HG03521 (cell line): ENCODE measurements around the gene EBP.
"Not testable (repeated sequence)": the region's sequence is repeated elsewhere in the genome, so short reads cannot be mapped to it uniquely, and the experiment has no call there.

Experiments used
- ATAC-seq: cut with Tn5 transposase; IDR thresholded peaks from one replicate; pipeline ENCODE4 v1.9.1; 2021; ENCODE audit warnings: mild to moderate bottlenecking, moderate library complexity; ENCODE audit not compliant: unreplicated experiment

Gene EBP

DNA sequence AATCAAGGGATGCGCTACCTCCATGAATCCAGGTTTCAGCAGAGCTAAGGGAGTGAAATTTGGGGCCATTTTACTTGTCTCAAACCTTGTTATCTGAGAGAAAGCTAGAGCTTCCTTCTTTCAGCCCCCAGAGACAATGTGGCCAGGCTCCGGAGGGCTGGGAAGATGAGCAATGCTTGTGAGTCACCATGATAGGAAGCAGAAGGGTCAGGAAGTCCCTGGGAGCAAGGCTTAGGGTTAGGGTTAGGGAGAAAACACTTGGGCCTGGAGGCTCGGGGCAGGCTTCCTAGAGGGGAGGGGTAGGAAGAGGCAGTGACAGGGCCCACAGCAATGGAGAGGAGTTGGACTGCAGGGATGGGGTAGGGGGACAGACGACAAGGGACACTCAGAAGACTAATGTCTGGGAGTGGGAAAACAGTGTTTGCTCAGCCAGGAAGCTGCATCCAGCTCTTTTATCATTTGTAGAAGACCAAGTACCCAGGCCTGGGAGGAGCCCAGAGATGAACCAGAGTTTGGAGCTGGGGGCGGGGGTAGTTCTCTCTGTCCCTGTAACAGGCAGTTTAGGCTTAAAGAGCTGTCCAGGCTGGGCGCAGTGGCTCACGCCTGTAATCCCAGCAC is 29.2 kb upstream of the EBP start:
- no peak for ATAC-seq

DNA sequence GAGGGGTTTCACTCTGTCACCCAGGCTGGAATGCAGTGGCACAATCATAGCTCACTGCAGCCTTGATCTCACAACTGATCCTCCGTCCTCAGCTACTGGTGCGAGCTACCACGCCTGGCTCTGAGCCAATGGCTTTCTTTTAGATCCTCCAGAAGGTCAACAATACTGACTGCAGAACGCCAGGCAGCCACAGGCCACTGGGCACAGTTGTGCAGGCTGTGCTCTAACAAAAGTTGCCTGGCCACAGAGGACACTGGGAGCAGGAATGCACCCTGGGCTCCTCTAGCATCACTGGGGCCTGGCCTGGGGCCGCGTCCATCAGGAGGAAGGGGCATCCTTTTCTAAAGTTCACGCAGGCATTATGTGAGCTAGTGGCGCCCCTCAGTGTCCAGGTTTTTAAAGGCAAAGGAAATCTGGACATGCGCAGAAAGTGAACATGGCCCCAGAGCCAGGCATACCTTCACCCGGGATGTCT is 27.7 kb upstream of the EBP start:
- no peak for ATAC-seq

DNA sequence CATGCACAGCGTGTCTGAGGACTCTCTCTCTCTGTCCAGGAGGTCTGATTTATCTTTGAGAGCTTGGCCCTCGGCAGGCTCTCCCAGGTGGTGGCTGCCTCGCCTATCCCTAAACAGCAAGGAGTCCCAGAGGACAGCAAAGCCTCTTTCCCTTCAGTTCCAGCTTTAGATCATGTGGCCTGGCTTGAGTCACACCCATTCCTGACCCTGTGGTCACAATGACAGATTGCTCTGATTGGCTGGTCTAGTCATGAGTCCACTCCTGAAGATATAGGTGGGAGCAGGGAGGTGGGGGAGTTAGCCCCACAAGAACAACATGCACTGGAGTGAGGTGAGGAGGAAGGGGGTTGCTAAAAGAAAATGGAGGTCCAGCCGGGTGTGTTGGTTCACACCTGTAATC is 24.9 kb upstream of the EBP start:
- no peak for ATAC-seq

DNA sequence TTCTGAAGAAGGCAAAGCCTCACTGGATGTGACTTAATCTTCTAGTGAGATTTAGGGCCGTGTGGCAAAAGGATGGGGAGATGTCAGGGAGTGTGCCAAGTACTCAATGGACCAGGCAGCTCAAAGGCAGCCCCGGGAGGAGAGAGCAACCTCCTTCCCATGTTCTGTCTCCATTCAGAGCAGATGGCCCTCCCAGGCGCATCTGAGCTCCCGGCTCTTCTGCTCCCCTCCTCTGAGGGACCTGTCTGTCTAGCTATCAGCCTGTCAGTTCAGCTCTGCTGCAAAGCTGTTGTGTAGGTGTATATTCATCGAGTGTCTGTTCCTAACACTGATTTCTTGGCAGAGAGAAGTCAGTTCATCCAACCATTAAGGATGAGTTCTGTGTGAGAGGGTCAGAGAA is 23.7 kb upstream of the EBP start:
- no peak for ATAC-seq

DNA sequence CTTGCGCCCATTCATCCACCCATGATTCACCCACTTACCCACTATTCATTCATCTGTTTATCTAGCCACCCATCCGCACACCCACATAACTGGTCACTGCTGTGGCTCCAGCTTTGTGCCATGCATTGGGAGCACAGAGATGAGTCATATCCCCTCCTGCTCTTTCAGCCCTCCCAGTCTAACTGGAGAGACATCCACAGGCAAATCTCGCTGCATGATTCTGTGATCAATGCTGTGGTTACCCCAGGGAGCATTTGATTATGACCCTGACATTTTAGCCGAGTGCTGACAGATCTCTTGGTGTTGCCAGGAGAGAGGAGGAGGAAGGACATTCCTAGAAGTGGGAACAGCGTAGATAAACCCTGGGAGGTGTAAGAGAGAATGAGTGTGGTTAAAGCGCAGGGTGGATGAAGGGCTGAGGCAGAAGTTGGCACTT is 23.2 kb upstream of the EBP start:
- no peak for ATAC-seq

DNA sequence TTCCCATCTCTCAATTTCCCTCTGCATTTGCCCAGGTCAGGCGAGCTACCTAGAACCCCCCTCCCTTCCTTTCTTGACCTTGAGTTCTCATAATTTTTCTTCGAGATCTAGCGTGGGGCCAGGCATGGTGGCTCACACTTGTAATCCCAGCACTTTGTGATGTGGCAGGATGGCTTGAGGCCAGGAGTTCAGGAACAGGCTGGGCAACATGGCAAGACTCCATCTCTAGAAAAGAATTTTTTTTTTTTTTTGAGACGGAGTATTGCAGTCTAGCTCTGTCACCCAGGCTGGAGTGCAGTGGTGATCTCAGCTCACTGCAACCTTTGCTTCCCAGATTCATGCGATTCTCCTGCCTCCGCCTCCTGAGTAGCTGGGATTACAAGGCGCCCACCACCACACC is 17.3 kb upstream of the EBP start:
- ATAC-seq = no peak

DNA sequence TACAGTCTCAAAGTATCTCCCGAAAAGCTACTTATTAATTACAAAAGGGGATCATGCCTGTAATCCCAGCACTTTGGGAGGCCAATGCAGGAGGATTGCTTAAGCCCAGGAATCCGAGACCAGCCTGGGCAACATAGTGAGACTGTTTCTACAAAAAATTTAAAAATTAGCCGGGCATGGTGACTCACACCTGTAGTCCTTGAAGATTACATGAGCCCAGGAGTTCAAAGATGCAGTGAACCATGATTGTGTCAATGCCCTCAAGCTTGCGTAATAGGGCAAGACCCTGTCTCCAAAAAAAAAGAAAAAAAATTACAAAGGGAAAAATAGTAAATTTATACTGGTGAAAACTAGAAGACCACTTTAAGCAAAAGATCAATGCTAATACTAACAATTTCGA is 16.1 kb upstream of the EBP start:
- no peak for ATAC-seq

DNA sequence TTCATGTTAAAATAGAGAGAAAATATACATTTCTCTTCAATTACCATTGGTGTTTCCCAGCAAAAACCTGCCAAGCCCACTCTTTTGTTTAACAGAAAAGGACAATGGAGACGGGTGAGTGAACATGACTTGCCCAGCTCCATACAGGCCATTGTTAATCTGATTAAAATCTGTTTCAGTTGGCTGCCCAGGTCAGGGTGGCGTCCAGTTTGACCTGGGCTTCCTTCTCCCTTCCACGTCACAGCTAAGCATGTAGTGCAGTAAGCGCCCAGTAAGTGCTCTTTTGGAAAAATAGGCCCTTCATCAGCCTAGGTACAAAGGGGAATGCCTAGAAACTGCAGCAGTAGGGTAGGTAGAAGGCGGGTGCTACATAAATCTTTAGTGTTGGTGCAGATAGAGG is 14.4 kb upstream of the EBP start:
- ATAC-seq = no peak

DNA sequence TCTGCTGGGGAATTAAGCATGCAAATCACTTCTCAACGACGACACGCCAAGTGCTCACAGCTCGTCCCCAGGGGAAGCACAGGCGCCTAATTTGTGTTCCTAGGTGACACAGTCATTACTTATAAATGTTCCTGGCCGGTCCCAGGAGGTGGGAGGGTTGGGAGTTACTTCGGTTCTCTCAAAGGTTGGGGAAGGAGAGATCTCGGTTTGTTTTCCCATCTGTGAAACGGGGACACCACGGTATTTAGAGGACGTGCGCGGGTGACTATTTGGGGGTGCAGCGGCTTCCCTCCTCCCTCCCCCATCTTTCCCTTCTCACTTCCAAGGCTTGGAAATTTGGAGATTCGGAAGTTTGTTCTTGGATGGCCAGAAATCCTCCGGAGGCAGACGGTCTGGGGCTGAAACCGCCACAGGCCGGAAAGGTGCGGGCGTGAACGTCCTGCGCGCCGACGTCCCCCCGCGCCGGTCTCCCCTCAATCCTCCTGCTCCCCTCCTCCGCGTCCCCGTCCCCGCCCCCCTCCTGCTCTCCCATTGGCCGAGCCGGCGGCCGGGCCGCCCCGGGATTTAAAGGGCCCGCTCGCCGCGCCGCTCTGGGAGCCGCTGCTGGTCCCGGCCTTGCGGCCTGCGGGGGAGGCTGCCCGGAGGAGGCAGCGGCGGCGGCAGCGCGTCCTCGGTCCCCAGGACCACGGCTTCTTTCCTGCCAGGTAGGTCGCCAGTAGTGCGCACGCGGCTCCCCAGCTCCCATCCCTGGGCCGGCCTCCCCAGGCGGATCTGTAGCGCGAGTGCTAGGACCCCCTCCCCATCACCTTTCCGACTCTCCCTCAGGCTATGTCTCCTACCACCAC is 13.0 kb upstream of the EBP start, which contains the start of gene PORCN:
TSS of gene PORCN (plus strand) at position 593 of the 845 bp plus-strand sequence. CDS start 829 bp downstream, outside the sequence.
- ATAC-seq = peak; percentile 85

DNA sequence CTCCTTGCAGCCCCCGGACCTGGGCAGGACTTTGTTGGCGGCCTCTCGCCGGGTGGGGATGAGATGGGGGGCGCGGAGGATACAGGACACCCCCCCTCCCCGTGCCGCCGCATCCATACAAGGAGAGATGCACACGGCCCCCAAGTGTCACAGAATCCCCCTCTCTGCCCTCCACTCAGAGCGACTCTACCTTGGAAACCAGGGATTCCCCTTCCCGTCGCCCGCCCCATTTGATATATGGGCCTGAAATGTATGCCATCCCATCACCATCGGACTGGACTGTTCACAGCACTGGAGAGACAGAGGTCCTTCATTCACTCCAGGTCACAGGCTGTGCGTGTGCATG is 12.4 kb upstream of the EBP start:
- ATAC-seq = peak; percentile 15

DNA sequence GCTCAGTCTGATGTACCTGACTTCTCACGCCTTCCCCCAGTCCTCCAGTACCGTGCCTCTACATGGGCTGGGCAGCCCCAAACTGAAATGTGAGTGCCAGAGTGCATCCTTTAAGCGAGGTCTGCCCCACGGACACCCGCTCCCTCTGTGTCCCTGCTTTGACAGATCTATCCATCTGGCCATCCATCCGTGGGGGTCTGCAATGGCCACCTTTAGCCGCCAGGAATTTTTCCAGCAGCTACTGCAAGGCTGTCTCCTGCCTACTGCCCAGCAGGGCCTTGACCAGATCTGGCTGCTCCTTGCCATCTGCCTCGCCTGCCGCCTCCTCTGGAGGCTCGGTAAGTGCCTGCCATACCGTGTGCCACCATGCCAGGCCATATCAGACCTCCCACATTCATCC is 12.0 kb upstream of the EBP start:
- no peak for ATAC-seq

DNA sequence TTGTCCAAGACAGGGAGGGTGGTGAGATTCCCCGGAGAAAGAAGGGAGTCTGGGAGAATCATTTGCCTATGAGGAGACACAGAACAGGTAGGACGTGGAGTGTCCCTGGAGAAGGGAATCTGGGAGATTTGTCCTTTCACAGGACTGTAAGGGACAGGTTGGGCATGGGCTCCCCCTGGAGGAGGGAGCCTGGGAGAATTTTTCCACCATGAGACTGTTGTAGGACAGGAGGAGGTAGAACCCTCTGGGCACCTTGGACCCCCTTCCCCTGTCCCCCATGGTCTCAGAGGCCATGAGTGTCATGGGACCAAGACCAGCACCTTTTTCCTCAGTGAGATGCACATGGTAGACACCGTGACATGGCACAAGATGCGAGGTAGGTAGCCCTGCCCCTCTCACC is 10.0 kb upstream of the EBP start:
- ATAC-seq = no peak

DNA sequence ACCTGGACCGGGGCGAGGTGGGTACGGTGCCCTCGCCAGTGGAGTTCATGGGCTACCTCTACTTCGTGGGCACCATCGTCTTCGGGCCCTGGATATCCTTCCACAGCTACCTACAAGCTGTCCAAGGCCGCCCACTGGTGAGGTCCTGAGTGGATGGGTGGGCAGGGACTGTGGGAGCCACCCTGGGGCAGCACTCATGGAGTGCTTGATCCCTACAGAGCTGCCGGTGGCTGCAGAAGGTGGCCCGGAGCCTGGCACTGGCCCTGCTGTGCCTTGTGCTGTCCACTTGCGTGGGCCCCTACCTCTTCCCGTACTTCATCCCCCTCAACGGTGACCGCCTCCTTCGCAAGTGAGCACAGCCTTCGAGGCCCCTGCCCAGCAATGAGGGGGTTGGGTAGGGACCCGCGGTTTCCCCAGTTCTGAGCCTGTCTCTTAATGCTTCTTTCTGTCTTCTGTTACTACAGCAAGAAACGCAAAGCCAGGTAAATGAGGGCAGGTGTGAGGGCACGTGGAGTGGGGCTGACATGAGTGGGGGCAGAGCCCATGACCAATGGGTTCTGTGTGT is 9.2 kb upstream of the EBP start:
- ATAC-seq = no peak

DNA sequence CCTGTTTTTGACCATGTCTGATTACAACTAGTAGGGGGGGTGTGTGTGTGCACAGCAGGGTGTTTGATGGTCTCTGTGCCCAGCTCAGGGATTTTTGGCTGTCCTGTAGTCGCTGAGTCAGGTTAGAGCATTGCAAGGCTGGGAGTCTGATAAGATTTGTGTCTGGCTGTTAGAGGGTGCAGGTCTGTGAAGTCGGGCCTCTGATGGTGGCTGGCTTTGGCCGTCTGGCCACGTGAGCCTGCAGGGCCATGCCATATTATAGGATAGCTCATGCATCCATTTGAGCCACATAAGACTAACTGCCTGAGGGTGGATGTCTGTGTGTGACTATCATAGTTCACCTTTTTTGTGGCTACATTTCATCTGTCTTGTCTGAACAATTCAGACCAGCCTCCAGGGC is 7.9 kb upstream of the EBP start:
- ATAC-seq = no peak

DNA sequence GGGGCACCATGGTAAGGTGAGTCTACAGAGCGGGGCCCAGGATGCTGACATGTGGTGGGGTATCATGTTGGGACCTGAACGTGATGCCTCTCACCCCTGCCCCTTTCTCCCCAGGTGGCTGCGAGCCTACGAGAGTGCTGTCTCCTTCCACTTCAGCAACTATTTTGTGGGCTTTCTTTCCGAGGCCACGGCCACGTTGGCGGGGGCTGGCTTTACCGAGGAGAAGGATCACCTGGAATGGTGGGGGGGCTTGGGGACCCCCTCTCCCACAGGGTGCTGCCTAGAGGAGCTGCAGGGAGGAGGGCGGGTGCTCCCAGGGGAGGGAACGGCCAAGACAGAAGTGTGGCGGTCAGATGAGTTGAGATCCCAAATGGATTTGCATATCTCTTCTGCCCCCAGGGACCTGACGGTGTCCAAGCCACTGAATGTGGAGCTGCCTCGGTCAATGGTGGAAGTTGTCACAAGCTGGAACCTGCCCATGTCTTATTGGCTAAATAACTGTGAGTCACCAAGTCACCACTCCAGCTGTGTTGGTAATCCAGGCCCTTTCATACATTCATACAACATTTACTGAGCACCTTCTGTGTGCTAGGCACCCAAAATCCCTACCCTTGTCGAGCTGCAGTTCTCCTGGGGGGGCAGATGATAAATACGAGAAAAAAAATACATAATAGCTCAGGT is 7.3 kb upstream of the EBP start:
- ATAC-seq = no peak

DNA sequence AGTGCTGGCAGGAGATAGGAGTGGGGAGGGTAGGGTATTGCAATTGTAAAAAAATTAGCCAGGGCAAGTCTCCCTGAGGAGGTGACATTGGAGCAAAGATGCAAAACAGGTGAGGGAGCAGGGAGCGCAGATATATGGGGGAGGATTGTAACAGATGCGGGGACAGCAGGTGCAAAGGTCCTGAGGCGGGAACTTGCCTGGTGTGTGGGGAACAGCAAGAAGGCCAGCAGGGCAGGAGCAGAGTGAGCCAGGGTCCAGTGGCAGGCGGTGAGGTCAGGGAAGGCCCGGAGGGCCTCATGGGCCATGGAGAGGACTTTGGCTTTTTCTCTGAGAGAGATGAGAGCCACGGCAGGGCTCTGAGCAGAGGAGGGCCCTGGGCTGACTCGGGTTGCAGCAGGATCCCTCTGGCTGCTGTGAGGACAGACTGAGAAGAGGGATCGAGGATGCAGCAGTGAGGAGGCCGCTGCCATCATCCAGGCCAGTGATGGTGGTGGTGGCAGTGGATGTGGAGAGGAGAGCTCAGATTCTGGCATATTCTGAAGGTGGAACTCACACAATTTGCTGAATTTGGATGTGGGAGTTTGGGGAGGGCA is 6.6 kb upstream of the EBP start:
- ATAC-seq = no peak

DNA sequence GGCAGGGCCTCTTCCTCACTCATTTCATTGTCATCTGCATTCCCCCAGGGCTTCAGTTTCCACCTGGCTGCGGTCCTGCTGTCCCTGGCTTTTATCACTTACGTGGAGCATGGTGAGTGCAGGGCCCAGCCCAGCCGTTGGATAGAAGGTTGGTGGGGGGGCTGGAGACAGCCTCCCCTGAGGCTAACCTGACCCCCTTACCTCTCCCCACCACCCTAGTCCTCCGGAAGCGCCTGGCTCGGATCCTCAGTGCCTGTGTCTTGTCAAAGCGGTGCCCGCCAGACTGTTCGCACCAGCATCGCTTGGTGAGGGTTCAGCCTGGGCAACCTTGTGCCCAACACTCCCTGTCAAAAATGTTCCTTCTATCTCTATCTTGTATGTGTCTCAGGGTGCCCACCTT is 5.8 kb upstream of the EBP start:
- ATAC-seq = no peak

DNA sequence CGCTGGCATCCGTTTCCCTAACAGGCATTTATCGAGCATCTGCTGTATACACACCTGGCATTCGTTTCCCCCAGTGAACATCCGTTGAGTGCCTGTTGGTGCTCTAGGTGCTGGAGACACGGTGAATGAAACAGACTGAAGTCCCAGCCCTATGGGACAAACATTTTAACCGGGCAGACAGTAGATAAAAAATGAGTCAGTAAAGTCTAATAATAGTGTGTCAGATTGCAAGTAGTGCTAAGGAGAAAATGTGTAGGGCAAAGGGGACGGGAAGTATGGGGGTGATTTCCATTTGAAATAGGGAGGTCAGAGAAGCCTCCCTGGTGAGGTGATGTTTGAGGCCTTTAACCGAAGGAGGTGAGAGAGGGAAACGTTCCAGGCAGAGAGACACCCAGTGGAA is 5.3 kb upstream of the EBP start:
- no peak for ATAC-seq

DNA sequence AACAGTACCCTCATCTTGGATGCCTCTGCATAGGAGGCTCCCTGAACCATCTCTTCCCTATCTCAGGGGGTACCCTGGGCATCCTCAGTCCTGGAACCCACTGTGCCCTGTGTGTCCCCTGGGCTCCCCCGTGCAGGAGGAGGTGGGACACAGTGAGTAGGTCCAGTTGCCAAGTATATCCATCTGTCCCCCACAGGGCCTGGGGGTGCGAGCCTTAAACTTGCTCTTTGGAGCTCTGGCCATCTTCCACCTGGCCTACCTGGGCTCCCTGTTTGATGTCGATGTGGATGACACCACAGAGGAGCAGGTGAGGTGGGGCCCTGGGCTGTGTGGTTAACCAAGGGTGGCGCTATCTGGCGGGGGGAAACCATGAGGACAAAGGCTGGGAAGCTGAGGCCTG is 4.6 kb upstream of the EBP start:
- no peak for ATAC-seq

DNA sequence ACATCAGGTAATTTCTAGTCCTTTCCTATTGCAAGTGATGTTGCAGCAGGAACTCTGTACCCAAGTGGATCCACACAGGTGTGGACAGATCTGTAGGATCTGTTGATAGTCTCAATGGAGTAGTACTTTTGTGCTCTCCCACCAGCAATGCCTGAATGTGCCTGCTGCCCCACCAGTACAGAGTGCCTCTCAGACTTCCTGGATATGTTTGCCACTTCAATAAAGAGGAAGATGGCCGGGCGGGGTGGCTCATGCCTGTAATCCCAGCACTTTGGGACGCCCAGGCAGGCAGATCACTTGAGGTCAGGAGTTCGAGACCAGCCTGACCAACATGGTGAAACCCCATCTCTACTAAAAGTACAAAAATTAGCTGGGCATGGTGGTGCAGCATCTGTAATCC is 2.1 kb upstream of the EBP start:
- ATAC-seq = not testable (repeated sequence)

DNA sequence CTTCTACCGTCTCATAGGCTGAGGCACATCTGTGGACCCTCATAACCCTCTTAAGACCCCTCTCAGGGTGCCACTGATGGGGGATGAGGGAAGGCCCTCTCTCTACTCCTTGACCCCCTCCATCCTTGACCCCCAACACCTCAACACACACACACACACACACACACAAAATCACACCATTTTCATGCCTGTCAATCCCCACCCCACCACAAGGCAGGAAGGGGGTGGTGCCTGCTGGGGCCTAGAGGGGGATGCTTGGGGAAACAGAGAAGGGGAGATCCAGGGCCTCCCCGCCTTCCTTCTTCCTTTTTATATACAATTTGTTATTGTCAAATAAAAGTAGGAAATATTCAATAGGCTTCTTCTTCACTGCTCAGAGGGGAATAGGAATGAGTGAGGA is 1.2 kb upstream of the EBP start:
- no peak for ATAC-seq
